Testis (tissue), 2 donors: ENCODE measurements around the gene RSPH3.

Experiments
- CTCF ChIP-seq, 3 experiments: fragments of 450-650 bp in 2 of 3; fragments of 200-600 bp in 1 of 3; sonication (generic) in 1 of 3; IDR thresholded peaks; one replicate each; pipeline ENCODE4 v1.5.1; 2016 to 2019; ENCODE audit warnings: antibody characterized with exemption in 3 of 3, mild to moderate bottlenecking in 2 of 3, moderate library complexity in 1 of 3
- POLR2A ChIP-seq: fragments of 450-650 bp; IDR thresholded peaks from one replicate; pipeline ENCODE4 v1.6.1; 2017; ENCODE audit warnings: antibody characterized with exemption, mild to moderate bottlenecking, moderate library complexity

DNA sequence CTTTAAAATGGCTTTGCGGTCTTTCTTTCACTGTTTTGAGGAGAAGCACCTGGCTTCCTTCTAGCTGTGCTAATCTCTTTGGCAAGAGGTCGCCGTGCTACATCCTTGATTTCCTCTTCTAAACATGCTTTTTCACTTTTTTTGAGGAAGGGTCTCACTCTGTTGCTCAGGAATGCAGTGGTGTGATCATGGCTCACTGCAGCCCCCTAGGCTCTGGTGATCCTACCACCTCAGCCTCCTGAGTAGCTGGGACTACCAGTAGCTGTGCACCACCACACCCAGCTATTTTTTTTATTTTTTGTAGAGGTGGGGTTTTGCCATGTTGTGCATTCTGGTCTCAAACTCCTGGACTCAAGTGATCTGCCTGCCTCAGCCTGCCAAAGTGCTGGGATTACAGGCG is 40.5 kb downstream of the RSPH3 start:
- TF ChIP-seq CTCF (IDR thresholded peaks at IDR 0.05) (no peak), POLR2A (no peak)
